ENCODE measurements around the gene MYBPH.

MYBPH gene

GRCh38 chr1:203162403-203162802, 13.2 kb downstream of the MYBPH start:
- H3K36me3 ChIP-seq (replicated peaks in 1 of 2; ENCODE audit: control insufficient read depth in 2 of 2, insufficient read depth in 2 of 2, low read length in 2 of 2) = no peaks in the 10 kb centered on the region
- no peak overlapping the region for H3K27ac ChIP-seq (replicated peaks; ENCODE audit: low read length)
- no peak overlapping the region for H3K9ac ChIP-seq (ENCODE audit: low read depth, low read length, poor library complexity)
- no peak for DNase-seq (ENCODE audit: low spot score)
- H3K79me1 ChIP-seq (ENCODE audit: low read depth, low read length) = no peaks in the 10 kb centered on the region
- H3K23ac ChIP-seq (ENCODE audit: low read depth, low read length, poor library complexity) = no peak overlapping the region
- no peaks in the 10 kb centered on the region for H3K27me3 ChIP-seq (ENCODE audit: control insufficient read depth in 3 of 3, insufficient read depth in 3 of 3, low read depth in 1 of 3, low read length in 3 of 3)
- H4K8ac ChIP-seq (ENCODE audit: low read depth, low read length) = no peak overlapping the region
- no peak overlapping the region for H3K4ac ChIP-seq (ENCODE audit: low read length)
- WGBS, 2 donors (ENCODE audit: extremely low coverage in 2 of 2, insufficient read length in 2 of 2, insufficient replicate concordance in 1 of 2) = no CpG with 5 or more reads among the region's 1 CpG
- H2BK12ac ChIP-seq (ENCODE audit: low read length) = no peak overlapping the region
- no peak overlapping the region for H3K4me3 ChIP-seq (ENCODE audit: low read length in 2 of 2)
- peak overlapping the region; percentile 15 for H2BK15ac ChIP-seq (ENCODE audit: low read length)
- H2BK5ac ChIP-seq (ENCODE audit: low read length) = no peak overlapping the region
- no peak overlapping the region for H4K91ac ChIP-seq (ENCODE audit: low read depth, low read length, poor library complexity)
- no peak overlapping the region for H3K18ac ChIP-seq (ENCODE audit: low read length)
- H3K4me1 ChIP-seq (ENCODE audit: control insufficient read depth in 2 of 2, insufficient read depth in 1 of 2, low read depth in 1 of 2, low read length in 2 of 2) = peaks cover 0 to 7% of the 10 kb centered on the region in 2 donors
- no peak overlapping the region for H2AK5ac ChIP-seq (ENCODE audit: low read depth, low read length)
- no peak overlapping the region for H2BK120ac ChIP-seq (ENCODE audit: low read depth, low read length)
- no peak overlapping the region for H2AFZ ChIP-seq (ENCODE audit: low read length)
- H3K14ac ChIP-seq (ENCODE audit: low read length) = no peak overlapping the region
- peaks cover 0 to 4% of the 10 kb centered on the region in 2 donors for H3K9me3 ChIP-seq (replicated peaks in 1 of 2; ENCODE audit: control insufficient read depth in 2 of 2, insufficient read depth in 1 of 2, low read depth in 1 of 2, low read length in 2 of 2)
- H3K4me2 ChIP-seq (ENCODE audit: insufficient read depth, low read length, poor library complexity, severe bottlenecking) = no peak overlapping the region

- Histone ChIP-seq H3K36me3 (replicated peaks in 1 of 2; ENCODE audit: control insufficient read depth in 2 of 2, insufficient read depth in 2 of 2, low read length in 2 of 2) (no peaks in the 10 kb centered on the region), H2BK12ac (ENCODE audit: low read length) (no peak overlapping the region), H3K14ac (ENCODE audit: low read length) (no peak overlapping the region), H4K8ac (ENCODE audit: low read depth, low read length) (no peak overlapping the region), H3K27me3 (ENCODE audit: control insufficient read depth in 3 of 3, insufficient read depth in 3 of 3, low read depth in 1 of 3, low read length in 3 of 3) (no peaks in the 10 kb centered on the region), H3K27ac (replicated peaks; ENCODE audit: low read length) (no peak overlapping the region), H3K4me1 (ENCODE audit: control insufficient read depth in 2 of 2, insufficient read depth in 1 of 2, low read depth in 1 of 2, low read length in 2 of 2) (peaks cover 0 to 4% of the 10 kb centered on the region in 2 donors), H2BK5ac (ENCODE audit: low read length) (no peak overlapping the region), H3K4ac (ENCODE audit: low read length) (no peak overlapping the region), H3K4me3 (ENCODE audit: low read length in 2 of 2) (peak overlapping the region in 1 of 2 donors; percentile 49), H2AFZ (ENCODE audit: low read length) (no peak overlapping the region), H4K91ac (ENCODE audit: low read depth, low read length, poor library complexity) (peak overlapping the region; percentile 62), H2BK120ac (ENCODE audit: low read depth, low read length) (no peak overlapping the region), H2AK5ac (ENCODE audit: low read depth, low read length) (peak overlapping the region; percentile 38), H3K9ac (ENCODE audit: low read depth, low read length, poor library complexity) (no peak overlapping the region), H3K79me1 (ENCODE audit: low read depth, low read length) (no peaks in the 10 kb centered on the region), H2BK15ac (ENCODE audit: low read length) (peak overlapping the region; percentile 75), H3K23ac (ENCODE audit: low read depth, low read length, poor library complexity) (peak overlapping the region; percentile 19), H3K9me3 (replicated peaks in 1 of 2; ENCODE audit: control insufficient read depth in 2 of 2, insufficient read depth in 1 of 2, low read depth in 1 of 2, low read length in 2 of 2) (peaks cover 0 to 4% of the 10 kb centered on the region in 2 donors), H3K4me2 (ENCODE audit: insufficient read depth, low read length, poor library complexity, severe bottlenecking) (no peak overlapping the region), H3K18ac (ENCODE audit: low read length) (no peak overlapping the region)
- WGBS, 2 donors (ENCODE audit: extremely low coverage in 2 of 2, insufficient read length in 2 of 2, insufficient replicate concordance in 1 of 2) = no CpG with 5 or more reads among the region's 11 CpGs
- no peak for DNase-seq (ENCODE audit: low spot score)
These were observed 13.9 kb downstream of the MYBPH start for GRCh38 chr1:203161703-203162102.

DNA sequence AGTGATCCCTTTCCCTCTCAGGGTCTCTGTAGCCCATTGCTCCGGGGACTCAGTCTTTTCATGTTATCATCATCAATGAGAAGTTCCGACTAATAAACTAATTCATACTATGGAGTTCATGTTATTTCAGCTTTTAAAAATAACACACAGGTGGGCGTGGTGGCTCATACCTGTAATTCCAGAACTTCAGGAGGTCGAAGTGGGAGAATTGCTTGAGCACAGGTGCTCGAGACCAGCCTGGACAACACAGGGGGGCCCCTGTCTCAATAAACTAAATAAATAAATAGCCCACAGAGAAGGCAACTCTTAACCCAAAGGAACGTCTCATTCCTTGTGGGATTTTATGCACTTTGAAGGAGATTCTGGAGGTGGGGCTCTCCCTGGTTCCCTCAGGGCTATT, 14.5 kb downstream of the MYBPH start:
- H3K23ac ChIP-seq (ENCODE audit: low read depth, low read length, poor library complexity) = no peak overlapping the region
- H3K79me1 ChIP-seq (ENCODE audit: low read depth, low read length) = no peaks in the 10 kb centered on the region
- H3K4me2 ChIP-seq (ENCODE audit: insufficient read depth, low read length, poor library complexity, severe bottlenecking) = no peak overlapping the region
- peaks cover 0 to 3% of the 10 kb centered on the region in 2 donors for H3K4me1 ChIP-seq (ENCODE audit: control insufficient read depth in 2 of 2, insufficient read depth in 1 of 2, low read depth in 1 of 2, low read length in 2 of 2)
- no peak overlapping the region for H3K4me3 ChIP-seq (ENCODE audit: low read length in 2 of 2)
- H2AFZ ChIP-seq (ENCODE audit: low read length) = no peak overlapping the region
- H2BK5ac ChIP-seq (ENCODE audit: low read length) = no peak overlapping the region
- no peaks in the 10 kb centered on the region for H3K36me3 ChIP-seq (replicated peaks in 1 of 2; ENCODE audit: control insufficient read depth in 2 of 2, insufficient read depth in 2 of 2, low read length in 2 of 2)
- H3K27me3 ChIP-seq (ENCODE audit: control insufficient read depth in 3 of 3, insufficient read depth in 3 of 3, low read depth in 1 of 3, low read length in 3 of 3) = no peaks in the 10 kb centered on the region
- DNase-seq (ENCODE audit: low spot score) = no peak
- no peak overlapping the region for H2BK15ac ChIP-seq (ENCODE audit: low read length)
- peaks cover 0 to 4% of the 10 kb centered on the region in 2 donors for H3K9me3 ChIP-seq (replicated peaks in 1 of 2; ENCODE audit: control insufficient read depth in 2 of 2, insufficient read depth in 1 of 2, low read depth in 1 of 2, low read length in 2 of 2)
- H3K4ac ChIP-seq (ENCODE audit: low read length) = no peak overlapping the region
- no peak overlapping the region for H4K91ac ChIP-seq (ENCODE audit: low read depth, low read length, poor library complexity)
- no peak overlapping the region for H3K27ac ChIP-seq (replicated peaks; ENCODE audit: low read length)
- no peak overlapping the region for H2BK12ac ChIP-seq (ENCODE audit: low read length)
- no peak overlapping the region for H4K8ac ChIP-seq (ENCODE audit: low read depth, low read length)
- no peak overlapping the region for H3K9ac ChIP-seq (ENCODE audit: low read depth, low read length, poor library complexity)
- no peak overlapping the region for H2BK120ac ChIP-seq (ENCODE audit: low read depth, low read length)
- no CpG with 5 or more reads among the region's 6 CpGs for WGBS, 2 donors (ENCODE audit: extremely low coverage in 2 of 2, insufficient read length in 2 of 2, insufficient replicate concordance in 1 of 2)
- no peak overlapping the region for H2AK5ac ChIP-seq (ENCODE audit: low read depth, low read length)
- H3K18ac ChIP-seq (ENCODE audit: low read length) = no peak overlapping the region
- H3K14ac ChIP-seq (ENCODE audit: low read length) = no peak overlapping the region

GRCh38 chr1:203159844-203160243, 15.8 kb downstream of the MYBPH start:
- DNase-seq (ENCODE audit: low spot score) = no peak
- no peak overlapping the region for H3K4me2 ChIP-seq (ENCODE audit: insufficient read depth, low read length, poor library complexity, severe bottlenecking)
- peaks cover 0 to 6% of the 10 kb centered on the region in 2 donors for H3K4me1 ChIP-seq (ENCODE audit: control insufficient read depth in 2 of 2, insufficient read depth in 1 of 2, low read depth in 1 of 2, low read length in 2 of 2)
- peak overlapping the region; percentile 63 for H3K9ac ChIP-seq (ENCODE audit: low read depth, low read length, poor library complexity)
- H3K18ac ChIP-seq (ENCODE audit: low read length) = peak overlapping the region; percentile 27
- H3K4ac ChIP-seq (ENCODE audit: low read length) = no peak overlapping the region
- H3K27me3 ChIP-seq (ENCODE audit: control insufficient read depth in 3 of 3, insufficient read depth in 3 of 3, low read depth in 1 of 3, low read length in 3 of 3) = no peaks in the 10 kb centered on the region
- no peak overlapping the region for H3K27ac ChIP-seq (replicated peaks; ENCODE audit: low read length)
- H2BK5ac ChIP-seq (ENCODE audit: low read length) = no peak overlapping the region
- H3K23ac ChIP-seq (ENCODE audit: low read depth, low read length, poor library complexity) = no peak overlapping the region
- no peak overlapping the region for H4K91ac ChIP-seq (ENCODE audit: low read depth, low read length, poor library complexity)
- no peak overlapping the region for H2BK12ac ChIP-seq (ENCODE audit: low read length)
- H4K8ac ChIP-seq (ENCODE audit: low read depth, low read length) = no peak overlapping the region
- peak overlapping the region in 1 of 2 donors; percentile 18 for H3K4me3 ChIP-seq (ENCODE audit: low read length in 2 of 2)
- H2BK120ac ChIP-seq (ENCODE audit: low read depth, low read length) = no peak overlapping the region
- no peaks in the 10 kb centered on the region for H3K79me1 ChIP-seq (ENCODE audit: low read depth, low read length)
- H3K36me3 ChIP-seq (replicated peaks in 1 of 2; ENCODE audit: control insufficient read depth in 2 of 2, insufficient read depth in 2 of 2, low read length in 2 of 2) = no peaks in the 10 kb centered on the region
- WGBS, 2 donors (ENCODE audit: extremely low coverage in 2 of 2, insufficient read length in 2 of 2, insufficient replicate concordance in 1 of 2) = no CpG with 5 or more reads among the region's 1 CpG
- H2AFZ ChIP-seq (ENCODE audit: low read length) = no peak overlapping the region
- H2BK15ac ChIP-seq (ENCODE audit: low read length) = no peak overlapping the region
- H3K14ac ChIP-seq (ENCODE audit: low read length) = no peak overlapping the region
- no peak overlapping the region for H2AK5ac ChIP-seq (ENCODE audit: low read depth, low read length)
- peaks cover 0 to 4% of the 10 kb centered on the region in 2 donors for H3K9me3 ChIP-seq (replicated peaks in 1 of 2; ENCODE audit: control insufficient read depth in 2 of 2, insufficient read depth in 1 of 2, low read depth in 1 of 2, low read length in 2 of 2)

Data from neuronal stem cell (in vitro differentiated cells).